GM19372 (cell line): ENCODE results near the gene PLEKHG3.
"Not testable (repeated sequence)": the region's sequence is repeated elsewhere in the genome, so short reads cannot be mapped to it uniquely, and the experiment has no call there.

Experiments
- ATAC-seq: cut with Tn5 transposase; IDR thresholded peaks from one replicate; pipeline ENCODE4 v1.9.1; 2021; ENCODE audit warnings: mild to moderate bottlenecking, low read depth, moderate library complexity; ENCODE audit not compliant: unreplicated experiment

The PLEKHG3 gene

DNA sequence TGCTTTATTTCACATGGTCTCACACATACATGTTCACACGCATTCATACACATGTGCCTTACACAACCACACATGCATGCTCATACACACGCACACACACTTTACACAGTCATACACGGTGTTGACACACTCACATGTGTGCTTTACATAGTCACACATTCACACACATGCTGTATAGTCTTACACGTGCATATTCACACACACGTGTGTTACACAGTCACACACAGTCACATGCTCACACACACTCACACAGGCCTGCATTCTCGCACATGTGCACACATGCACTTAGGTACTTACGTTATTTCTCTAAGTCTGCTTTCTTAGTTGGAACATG is 18.0 kb upstream of the PLEKHG3 start:
- no peak for ATAC-seq

DNA sequence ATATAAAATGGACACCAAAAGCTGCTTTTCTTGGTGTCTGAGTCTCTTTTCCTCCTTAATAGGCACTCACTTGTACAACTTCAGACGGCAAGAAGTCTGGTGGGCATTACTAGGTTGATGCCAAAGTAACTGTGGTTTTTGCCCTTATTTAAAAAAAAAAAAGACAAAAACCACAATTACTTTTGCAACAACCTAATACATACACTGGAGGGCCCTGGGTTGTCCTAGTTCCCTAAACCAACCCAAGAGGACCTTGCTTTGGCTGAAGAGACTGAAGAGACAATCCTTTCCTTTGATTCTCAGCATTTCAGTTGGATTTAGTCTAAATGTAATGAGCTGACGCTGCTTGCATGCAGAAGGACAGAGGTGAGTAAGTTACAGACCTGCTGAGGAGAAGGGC is 16.2 kb upstream of the PLEKHG3 start:
- no peak for ATAC-seq

DNA sequence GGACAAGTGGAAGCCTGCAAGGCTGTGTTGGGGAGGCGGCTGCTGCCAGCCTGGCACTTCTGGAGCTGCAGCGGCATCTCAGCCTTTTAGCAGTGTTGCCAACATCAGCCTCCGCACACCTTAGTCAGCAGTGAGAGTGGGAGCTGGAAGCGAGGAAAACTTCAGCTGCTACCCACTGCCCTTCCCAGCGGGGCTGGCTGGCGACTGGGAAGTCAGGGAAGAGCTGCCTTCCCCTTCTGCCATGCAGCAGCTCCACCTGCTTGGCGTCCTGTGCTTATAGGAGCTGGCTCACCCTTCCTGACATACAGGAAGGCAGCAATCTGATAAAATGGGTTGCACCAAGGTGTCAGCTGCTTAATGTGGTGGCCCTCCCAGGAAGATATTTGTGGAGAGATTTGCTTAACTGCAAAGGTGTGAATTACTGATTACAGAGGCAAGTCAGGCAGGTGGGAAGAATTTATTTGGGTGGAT is 15.4 kb upstream of the PLEKHG3 start:
- no peak for ATAC-seq

DNA sequence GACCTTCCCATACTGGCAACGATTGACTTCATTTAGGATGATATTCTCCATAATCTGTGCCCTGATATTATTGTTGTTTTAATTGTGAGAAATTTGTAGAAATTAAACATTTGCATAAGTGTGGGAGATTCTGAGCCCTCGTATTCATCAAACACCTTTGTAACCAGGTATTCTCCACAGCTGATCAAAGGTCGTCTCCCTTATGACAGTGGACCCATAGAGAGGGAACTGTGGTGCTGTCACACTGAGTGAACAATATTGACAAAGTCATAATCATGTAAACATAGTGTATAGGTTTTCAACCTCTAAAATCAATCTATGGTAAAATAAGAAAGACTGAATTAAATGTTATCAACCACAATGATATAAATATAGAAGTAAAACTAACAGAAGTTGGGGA is 14.9 kb upstream of the PLEKHG3 start:
- ATAC-seq, result no peak

DNA sequence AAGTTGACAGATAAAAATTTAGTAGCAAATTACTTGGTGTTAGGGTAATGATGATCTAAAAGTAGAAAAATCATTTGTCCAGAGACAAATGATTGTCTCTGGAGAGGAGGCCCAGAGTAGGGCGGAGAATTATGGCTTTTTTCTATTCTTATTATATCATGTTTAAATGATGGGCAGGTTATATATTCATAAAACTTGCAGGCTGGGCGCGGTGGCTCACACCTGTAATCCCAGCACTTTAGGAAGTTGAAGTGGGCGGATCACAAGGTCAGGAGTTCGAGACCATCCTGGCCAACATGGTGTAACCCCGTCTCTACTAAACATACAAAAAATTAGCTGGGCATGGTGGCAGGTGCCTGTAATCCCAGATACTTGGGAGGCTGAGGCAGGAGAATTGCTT is 13.6 kb upstream of the PLEKHG3 start:
- not testable (repeated sequence) for ATAC-seq

DNA sequence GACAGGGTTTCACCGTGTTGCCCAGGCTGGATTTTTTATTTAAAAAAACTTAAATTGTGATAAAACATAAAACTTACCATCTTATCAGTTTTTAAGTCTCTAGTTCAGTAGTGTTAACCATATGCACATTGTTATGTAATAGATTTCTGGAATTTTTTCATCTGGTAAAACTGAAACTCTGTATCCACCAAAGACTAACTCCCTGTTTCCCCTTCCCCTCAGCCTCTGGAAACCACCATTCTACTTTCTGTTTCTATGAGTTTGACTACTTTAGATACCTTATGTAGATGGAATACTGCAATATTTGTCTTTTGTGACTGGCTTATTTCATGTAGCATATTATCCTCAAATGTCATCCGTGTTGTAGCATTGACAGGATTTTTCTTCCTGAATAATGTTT is 12.8 kb upstream of the PLEKHG3 start:
- no peak for ATAC-seq

DNA sequence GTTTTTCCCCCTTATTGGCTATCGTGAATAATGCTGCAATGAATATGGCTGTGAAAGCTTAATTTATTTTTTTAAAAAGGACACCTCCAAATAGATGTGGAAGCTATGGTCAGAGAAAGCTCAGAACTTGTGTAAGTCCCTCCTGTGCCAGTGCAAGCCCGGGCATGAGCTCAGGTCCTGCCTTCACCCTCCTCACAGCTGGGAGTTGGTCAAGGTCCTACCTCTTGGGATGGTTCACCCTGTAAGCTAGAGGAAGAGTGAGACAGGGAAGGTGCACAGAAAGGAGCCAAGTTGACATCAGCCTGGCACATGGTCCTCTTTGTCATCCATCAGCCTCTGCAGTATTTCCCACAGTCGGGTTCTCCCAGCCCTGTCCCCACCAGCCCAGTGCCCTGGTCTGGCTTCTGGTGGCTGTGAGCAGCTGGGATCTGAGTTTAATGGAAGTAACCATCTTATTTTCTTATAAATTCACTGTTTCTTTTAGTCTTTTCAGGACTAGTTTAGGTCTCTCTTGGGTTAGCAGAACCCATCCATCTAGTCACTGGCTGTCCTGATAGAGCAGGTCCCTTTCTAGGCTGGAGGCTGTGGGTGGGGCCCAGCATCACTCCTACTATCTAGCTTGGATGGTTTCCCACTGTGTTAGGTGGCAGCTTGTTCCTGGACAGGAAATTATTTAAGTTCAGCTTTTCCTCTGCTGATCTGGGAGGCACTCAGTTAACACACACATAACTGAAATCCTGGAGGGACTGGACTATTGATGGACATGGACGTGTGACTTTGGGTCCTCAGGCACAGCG is 11.8 kb upstream of the PLEKHG3 start:
- ATAC-seq, result no peak

DNA sequence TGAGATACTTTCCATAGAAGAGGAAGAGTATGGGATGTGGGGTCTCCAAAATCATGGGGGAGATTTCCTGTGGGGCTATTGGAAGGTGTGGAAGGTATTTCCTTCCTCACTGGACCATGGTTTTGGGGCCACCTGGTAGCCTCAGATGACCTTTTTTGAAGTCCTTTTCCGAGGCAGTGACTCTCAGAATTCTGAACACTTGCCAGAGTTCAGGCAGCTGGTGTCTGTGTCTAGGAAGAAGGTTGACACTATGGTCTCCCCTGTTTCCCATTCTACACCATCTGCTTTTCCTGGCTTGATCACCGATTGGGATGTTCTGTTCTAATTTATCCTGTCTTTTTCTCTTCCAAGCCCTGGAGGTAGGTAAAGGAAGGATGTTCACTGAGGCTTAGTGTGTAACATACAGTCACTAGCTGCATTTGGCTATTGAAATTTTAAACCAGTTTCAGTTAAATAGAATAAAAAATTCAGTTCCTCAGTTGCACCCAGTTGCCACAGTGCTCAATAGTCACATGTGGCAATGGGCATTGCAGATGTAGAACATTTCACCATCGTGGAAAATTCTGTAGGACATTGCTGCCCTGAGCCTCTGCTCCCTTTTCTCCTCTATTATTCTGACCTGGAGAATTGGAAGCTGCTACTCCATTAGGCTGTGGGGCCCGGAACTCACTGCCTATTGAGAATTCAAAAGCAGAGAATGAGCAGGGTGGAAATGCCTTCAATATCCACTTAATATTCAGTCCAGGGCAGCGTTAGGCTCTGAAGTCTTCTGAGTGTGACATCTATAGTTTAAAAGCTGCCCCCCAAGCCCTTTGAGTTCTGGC is 11.0 kb upstream of the PLEKHG3 start:
- ATAC-seq, result no peak

DNA sequence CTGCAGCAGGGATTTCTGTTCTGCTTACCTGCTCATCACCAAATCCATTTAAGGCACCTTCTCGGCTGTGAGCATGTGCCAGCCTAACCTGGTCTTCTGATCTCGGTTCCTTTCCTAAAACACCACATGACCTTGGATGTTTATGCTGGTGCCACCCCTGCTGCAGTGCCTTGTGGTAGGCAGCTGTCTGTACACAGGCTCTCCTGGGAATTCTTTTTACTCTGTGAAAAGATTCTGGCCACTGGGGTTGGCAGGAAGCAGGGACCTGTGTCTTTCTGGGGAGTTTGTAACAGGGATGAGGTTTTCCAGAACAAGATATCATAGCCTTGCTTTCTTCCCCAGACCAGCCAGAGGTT is 10.4 kb upstream of the PLEKHG3 start:
- no peak for ATAC-seq

DNA sequence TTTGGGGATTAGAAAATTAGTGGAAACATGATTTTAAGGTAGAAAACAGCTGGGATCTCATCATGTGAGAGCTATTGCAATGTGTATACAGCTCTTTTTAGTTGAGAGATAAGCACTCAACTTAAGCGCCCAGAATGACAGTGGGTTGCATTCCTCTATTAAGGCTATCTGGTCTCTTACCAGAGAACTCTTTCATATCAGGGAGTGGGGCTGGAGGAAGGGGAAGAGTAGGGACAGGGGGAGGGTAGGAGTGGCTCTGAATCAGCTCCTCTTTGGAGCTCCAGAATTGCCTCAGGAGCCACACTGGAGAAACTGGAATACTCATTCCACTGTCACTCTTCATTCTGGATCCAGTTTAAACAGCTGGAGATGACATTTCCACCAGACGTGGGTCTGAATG is 9.2 kb upstream of the PLEKHG3 start:
- no peak for ATAC-seq

DNA sequence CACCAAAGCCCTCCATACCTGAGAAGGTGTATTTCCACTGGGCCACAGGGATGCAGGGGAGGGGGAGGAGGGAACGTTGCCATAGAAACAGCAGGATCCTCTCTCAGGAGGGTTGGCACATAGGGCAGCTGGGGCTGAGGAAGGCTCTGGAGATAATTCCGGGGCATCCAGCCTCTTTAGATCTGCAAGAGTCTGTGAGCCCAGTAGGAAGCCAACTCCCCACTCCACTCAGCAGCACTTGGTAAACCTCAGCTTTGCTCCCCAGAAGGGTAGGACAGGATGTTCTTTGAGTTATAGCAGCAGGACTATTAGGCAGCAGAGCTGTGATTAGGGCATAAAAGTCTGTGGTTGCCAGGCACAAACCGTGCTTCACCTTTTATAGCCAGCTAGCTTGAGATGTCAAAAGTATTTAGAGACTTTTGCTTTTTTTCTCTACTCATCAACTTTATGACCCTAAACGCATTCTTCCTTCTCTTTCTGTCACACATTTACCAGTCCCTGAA is 7.8 kb upstream of the PLEKHG3 start:
- ATAC-seq, result no peak

DNA sequence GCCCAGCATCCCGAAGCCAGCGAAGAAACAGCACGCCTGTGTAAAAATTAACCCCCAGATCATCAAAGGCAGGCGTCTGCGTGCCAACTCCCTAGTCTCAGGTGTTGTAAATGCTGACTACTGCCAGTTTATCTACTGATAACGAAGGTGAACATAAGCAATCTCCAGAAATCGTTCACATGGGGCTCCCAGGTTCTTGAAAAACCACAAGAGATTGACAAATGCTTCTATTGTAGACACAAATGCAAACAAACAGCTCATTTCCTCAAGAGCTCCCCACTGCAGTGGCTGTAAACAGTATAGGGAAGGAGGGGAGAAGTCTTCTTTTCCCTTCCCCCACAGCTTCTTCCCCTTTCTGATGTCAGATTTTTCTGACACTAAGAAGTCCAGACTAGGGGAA is 5.3 kb upstream of the PLEKHG3 start:
- ATAC-seq, result no peak

DNA sequence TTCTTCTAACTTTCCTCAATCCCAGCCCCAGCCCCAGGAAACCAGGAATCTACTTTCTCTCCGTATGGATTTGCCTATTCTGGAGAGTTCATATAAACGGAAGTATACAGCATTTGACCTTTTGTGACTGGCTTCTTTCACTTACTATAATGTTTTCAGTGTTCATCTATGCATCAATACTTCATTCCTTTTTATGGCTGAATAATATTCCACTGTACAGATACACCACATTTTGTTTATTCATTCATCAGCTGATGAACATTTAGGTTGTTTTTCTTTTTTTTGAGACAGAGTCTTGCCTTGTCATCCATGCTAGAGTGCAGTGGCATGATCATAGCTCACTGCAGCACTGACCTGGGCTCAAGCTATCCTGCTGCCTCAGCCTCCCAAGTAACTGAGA is 3.9 kb upstream of the PLEKHG3 start:
- ATAC-seq, result no peak

DNA sequence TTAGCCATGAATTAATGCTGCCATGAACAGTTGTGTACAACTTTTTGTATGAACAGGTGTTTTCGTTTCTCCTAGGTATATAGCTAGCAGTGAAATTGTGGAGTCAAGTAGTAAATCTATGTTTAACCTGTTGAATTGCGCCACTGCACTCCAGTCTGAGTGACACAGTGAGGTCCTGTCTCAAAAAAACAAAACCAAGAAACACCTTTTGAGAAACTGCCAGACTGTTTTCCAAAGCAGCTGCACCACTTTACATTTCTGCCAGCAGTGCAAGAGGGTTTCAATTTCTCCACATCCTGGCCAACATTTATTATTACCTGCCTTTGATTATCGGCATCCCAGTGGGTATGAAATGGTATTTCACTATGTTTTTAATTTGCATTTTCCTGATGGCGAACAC is 3.3 kb upstream of the PLEKHG3 start:
- no peak for ATAC-seq

DNA sequence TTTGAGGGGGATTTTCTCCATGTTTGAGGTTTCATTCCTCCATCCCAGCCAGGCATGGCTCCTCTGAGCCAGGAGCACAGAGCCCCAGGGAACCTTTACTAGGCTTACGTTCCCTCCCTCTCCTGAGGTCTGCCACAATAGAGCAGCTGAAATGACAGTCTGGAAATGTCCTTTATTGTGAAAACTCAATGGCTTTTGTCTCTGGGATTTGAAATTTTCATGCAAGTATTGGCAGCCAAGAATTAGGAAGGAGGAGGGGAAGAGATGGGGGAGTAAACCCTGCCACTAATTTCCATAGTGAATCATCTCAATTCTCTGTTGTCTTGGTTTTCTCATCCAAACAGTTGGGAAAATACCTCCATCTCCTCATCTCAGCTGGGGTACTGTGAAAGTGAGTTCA is 2.6 kb upstream of the PLEKHG3 start:
- no peak for ATAC-seq

DNA sequence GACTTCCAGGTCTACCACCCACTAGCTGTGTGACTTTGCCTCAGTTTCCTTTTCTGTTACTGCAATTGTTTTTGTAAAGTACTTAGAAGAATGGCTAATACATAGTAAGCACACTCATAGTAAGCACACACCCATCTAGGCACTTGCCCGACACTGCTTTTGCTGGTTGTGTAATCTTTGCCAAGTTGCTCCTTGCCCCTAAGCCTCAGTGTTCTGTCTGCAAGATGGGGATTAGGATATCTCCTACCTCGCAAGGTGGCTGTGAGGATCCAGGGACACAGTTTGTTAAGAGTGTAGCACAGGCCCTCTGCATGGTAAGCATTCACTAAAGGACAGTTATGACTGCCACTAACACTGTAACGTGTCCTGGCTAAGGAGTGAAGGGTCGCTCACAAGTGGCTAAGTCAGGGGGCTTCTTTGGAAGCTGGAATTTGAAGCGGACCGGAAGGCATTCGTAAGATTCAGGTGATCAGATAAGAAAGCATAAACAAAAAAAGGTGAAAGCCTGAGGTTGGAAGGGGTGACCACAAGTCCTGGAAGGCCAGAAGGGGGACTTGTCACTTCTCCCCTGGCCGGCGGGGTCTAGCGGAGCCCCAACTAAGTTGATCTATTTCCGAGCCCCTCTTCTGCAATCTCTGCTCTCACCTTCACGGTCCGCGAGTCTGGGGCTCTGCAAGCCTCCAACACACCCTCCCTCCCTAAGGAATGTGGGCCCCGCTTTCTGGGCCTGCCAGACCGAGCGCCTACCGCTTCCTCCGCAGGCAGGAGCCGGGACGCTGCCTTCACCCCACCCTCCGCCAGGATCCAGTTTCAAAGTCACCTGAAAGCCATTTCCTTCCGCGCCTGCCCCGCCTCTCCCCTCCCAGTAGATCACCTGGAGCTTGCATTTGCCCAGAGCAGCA is 1.5 kb upstream of the PLEKHG3 start:
- no peak for ATAC-seq

DNA sequence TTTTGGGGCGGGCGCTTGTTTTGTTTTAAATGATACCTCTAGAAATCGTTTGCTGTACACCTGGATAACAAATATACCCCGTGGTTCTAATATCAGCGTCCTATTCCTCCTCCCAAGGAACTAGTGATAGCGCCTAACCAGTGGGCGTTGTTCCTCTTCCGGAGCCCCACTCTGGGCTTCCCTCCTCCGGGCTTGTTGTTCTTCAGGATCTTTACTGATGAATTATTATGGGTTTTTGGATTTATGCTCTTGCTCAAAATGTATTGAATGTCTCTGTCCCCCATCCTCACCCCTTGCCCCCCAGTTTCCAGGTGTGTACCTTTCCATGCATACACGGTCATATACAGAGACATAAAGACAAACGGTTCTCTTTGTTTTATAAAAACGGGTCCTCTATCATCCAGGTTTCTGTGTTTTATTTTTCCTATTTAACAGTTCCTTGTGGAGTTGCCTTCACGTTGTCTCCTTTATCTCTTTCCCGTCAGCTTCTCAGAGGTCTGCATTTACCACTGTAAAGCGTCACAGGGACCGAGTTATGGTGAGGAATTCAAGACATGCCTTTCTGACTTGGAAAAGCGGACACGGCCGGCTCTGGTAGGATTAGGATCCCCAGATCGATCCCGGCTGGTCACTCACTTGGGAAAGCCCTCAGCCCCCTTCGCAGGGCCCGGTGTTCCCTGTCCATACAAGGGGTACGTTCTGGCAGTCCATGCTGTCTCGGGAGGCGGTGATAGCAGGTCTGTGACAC is 655 bp upstream of the PLEKHG3 start:
- ATAC-seq, result no peak

DNA sequence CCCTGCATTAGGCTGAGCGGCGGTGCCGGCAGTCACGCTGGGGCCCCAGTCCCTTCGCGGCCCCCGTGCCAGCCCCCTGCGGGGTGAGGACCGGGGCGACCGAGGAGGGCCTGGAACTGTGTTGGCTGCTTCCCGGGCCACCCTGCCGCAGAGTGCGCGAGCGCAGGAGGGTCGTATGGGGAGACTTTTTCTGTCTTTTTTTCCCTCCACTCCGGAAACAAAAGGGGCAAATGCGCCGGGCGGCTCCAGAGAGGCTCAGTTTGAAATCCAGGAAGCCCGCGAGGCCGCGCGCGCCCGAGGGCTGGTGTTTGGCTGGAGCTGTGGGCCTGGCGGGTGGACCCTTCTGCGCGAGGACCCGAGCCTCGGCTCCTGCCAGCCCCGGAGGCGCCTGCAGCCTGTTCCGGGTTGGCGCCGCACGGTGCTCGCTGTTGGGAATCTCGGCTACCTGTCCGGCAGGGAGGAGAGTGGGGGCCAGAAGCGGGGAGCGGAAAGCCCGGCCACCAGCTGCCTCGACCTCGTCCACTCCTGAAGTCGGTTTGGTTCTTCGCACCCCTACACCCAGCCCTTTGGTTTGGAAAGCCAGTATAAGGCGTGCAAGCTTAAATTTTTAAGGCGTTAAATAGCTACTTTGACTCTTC is 638 bp downstream of the PLEKHG3 start:
- ATAC-seq, result no peak

DNA sequence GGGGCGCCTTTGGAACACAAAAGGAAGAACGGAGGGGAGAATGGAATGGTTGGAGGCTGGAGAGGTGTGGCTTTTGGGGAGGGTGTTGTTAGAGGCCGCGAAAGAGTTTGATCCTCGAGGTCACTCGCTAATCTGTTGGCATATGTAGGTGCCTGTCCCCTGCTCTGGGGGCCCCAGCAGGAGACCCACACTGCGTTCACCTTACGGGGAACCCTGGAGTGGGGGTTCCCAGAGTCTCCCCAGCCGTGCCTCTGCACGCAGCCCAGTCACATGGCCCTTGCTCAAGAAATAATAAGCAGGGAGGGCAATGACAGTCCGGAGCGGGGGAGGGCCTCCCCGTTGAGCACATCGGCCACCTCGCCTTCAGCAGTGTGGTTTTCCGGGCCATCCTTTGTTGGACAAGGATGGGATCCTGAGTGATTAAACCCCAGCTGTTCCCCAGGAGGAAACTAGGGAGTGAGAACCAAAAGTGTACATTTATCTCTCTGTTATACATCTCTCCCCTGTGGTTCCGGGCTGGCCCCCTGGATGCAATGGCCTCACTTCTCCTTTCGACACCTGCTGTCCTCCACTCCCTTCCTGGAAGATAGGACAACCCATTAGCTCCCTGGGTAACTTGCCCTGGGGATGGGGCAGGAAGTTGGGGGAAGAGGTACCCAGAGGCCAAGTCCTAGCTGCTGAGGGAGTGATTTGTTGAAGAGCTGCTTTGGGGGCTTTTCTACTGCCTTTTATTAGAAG is 1.3 kb downstream of the PLEKHG3 start:
- ATAC-seq, result no peak
